Upper lobe of right lung (tissue), 1 donor: ENCODE measurements around the gene MICALL1. TPM values are rescaled to one million over a fixed set of nuclear protein-coding genes. Genes with fewer than 3 reads are reported as not detected.
A peak's percentile ranks its signal among the peaks of the same experiment; 100 is the strongest.

Experiments used
- ATAC-seq: fragments of 200-7000 bp; cut with Tn5 transposase; one replicate; pipeline ENCODE4 v1.9.1; 2020; ENCODE audit warnings: mild to moderate bottlenecking, moderate library complexity
- DNase-seq: peaks from one replicate; pipeline ENCODE4 v3.0.0-alpha.2; 2020
- H3K27ac ChIP-seq: fragments of 200-600 bp; one replicate; pipeline ENCODE4 v1.8.0; 2022
- H3K27me3 ChIP-seq: fragments of 200-600 bp; one replicate; pipeline ENCODE4 v1.8.0; 2022; ENCODE audit warnings: mild to moderate bottlenecking
- H3K36me3 ChIP-seq: fragments of 200-600 bp; one replicate; pipeline ENCODE4 v1.8.0; 2022
- H3K4me1 ChIP-seq: fragments of 200-600 bp; one replicate; pipeline ENCODE4 v1.8.0; 2022
- H3K4me3 ChIP-seq: fragments of 200-600 bp; one replicate; pipeline ENCODE4 v1.8.0; 2022; ENCODE audit warnings: mild to moderate bottlenecking
- H3K9me3 ChIP-seq: fragments of 200-600 bp; one replicate; pipeline ENCODE4 v1.8.0; 2022
- CTCF ChIP-seq: fragments of 200-600 bp; IDR thresholded peaks from one replicate; pipeline ENCODE4 v1.8.0; 2022; ENCODE audit warnings: antibody characterized with exemption
- intact Hi-C: fragments of 100-400 bp; cut with DNase I; formaldehyde crosslinking; loops from one replicate; pipeline ENCODE4 v1.11.0; 2022
- total RNA-seq: library from RNA; stranded (reverse); fragmentation: NEBNext Ultra II Directional; extraction: Animal tissue kit (Norgen Biotek cat#: 25700); gene quantifications from one replicate; pipeline ENCODE4 v1.2.1, GENCODE V29; 2021
- donor health status: DM: no; HTN: yes; CAD: no; lungs with severe emphysema.

MICALL1 gene
- total RNA-seq, 1 donor from 2014 or later = 37.4 TPM

GRCh38 chr22:37985050-37985585, 79.0 kb downstream of the MICALL1 start:
- Histone ChIP-seq H3K27ac (no peak overlapping the region), H3K9me3 (no peaks in the 10 kb centered on the region), H3K4me3 (no peak overlapping the region), H3K4me1 (no peaks in the 10 kb centered on the region), H3K36me3 (no peaks in the 10 kb centered on the region), H3K27me3 (no peaks in the 10 kb centered on the region)
- intact Hi-C loops = no loop called here
- ATAC-seq (no peak), DNase-seq (no peak)
- no peak for TF ChIP-seq CTCF

- Histone ChIP-seq H3K4me3 (no peak overlapping the region), H3K27me3 (no peaks in the 10 kb centered on the region), H3K27ac (no peak overlapping the region), H3K4me1 (no peaks in the 10 kb centered on the region), H3K9me3 (no peaks in the 10 kb centered on the region), H3K36me3 (no peaks in the 10 kb centered on the region)
- TF ChIP-seq CTCF = no peak
- ATAC-seq (no peak), DNase-seq (no peak)
- intact Hi-C loops = no loop called here
Measured at GRCh38 chr22:37985751-37986281, 79.7 kb downstream of the MICALL1 start.

- DNase-seq (no peak), ATAC-seq (no peak)
- Histone ChIP-seq H3K27me3 (no peaks in the 10 kb centered on the region), H3K27ac (no peak overlapping the region), H3K4me3 (no peak overlapping the region), H3K9me3 (no peaks in the 10 kb centered on the region), H3K36me3 (no peaks in the 10 kb centered on the region), H3K4me1 (no peaks in the 10 kb centered on the region)
- intact Hi-C loops = no loop called here
- no peak for TF ChIP-seq CTCF
Measured at GRCh38 chr22:37986371-37986770, 80.3 kb downstream of the MICALL1 start.

- Histone ChIP-seq H3K27ac (no peak overlapping the region), H3K4me3 (no peak overlapping the region), H3K36me3 (no peaks in the 10 kb centered on the region), H3K4me1 (no peaks in the 10 kb centered on the region), H3K27me3 (no peaks in the 10 kb centered on the region), H3K9me3 (no peaks in the 10 kb centered on the region)
- intact Hi-C loops = no loop called here
- ATAC-seq (no peak), DNase-seq (no peak)
- no peak for TF ChIP-seq CTCF
Measured at GRCh38 chr22:37989146-37990045, 83.3 kb downstream of the MICALL1 start.

- DNase-seq = peak; percentile 65
Measured at GRCh38 chr22:37990301-37990700, 84.2 kb downstream of the MICALL1 start.

More at GRCh38 chr22:37990301-37990700, 84.2 kb downstream of the MICALL1 start:
- Histone ChIP-seq H3K27ac (no peak overlapping the region), H3K4me3 (no peak overlapping the region), H3K27me3 (no peaks in the 10 kb centered on the region), H3K4me1 (no peaks in the 10 kb centered on the region), H3K9me3 (no peaks in the 10 kb centered on the region), H3K36me3 (no peaks in the 10 kb centered on the region)
- ATAC-seq = no peak
- TF ChIP-seq CTCF = no peak
- intact Hi-C loops = no loop called here
